HEK293 (cell line): ENCODE measurements around the gene SLC11A2.

Source experiments
- CTCF ChIA-PET: fragments of 350-600 bp; formaldehyde crosslinking; extraction: SDS; loops from one replicate; lab custom pipeline; 2021; ENCODE audit warnings: antibody characterized with exemption; lab: Yijun Ruan, JAX
- POLR2A ChIA-PET: fragments of 300-600 bp; formaldehyde crosslinking; extraction: SDS; loops from one replicate; lab custom pipeline; 2020; ENCODE audit warnings: antibody characterized with exemption, inconsistent platforms; lab: Yijun Ruan, JAX
- H3K27ac ChIP-seq: fragments of 200-500 bp; sonication (Bioruptor generic); 2 replicates; pipeline ENCODE4 v1.5.1; 2014; ENCODE audit warnings: low read depth, low read length, control low read depth, inconsistent platforms; ENCODE audit errors: extremely low read depth
- H3K36me3 ChIP-seq, 2 experiments: fragments of 200-500 bp in 1 of 2; sonication (Bioruptor generic) in 1 of 2; 1 replicate in 1 of 2; 2 replicates in 1 of 2; pipeline ENCODE4 v1.5.1; 2014 to 2017; ENCODE audit warnings: inconsistent platforms in 2 of 2, low read length in 2 of 2; ENCODE audit not compliant: control insufficient read depth in 2 of 2, insufficient read depth in 1 of 2
- H3K4me1 ChIP-seq: fragments of 200-500 bp; sonication (Bioruptor generic); 2 replicates; pipeline ENCODE4 v1.5.1; 2014; ENCODE audit warnings: mild to moderate bottlenecking, low read length, inconsistent platforms; ENCODE audit not compliant: control insufficient read depth, insufficient read depth
- H3K4me3 ChIP-seq: 2 replicates; pipeline ENCODE4 v1.5.1; 2011; ENCODE audit warnings: low read depth, mild to moderate bottlenecking, control low read depth, low read length, moderate library complexity
- H3K9me3 ChIP-seq: fragments of 200-500 bp; sonication (Bioruptor generic); 2 replicates; pipeline ENCODE4 v1.5.1; 2014; ENCODE audit warnings: low read depth, low read length, inconsistent platforms; ENCODE audit not compliant: control insufficient read depth, insufficient read depth
- HOXA7 ChIP-seq: sonication (generic); formaldehyde crosslinking; IDR thresholded peaks from 2 replicates; pipeline ENCODE4 v1.8.1; 2022; ENCODE audit warnings: missing genetic modification reagents, borderline replicate concordance
- KLF1 ChIP-seq: fragments of 450-650 bp; formaldehyde crosslinking; IDR thresholded peaks from 2 replicates; pipeline ENCODE4 v1.5.1; 2016; ENCODE audit warnings: missing biosample characterization, missing genetic modification characterization
- OVOL3 ChIP-seq: fragments of 450-650 bp; formaldehyde crosslinking; IDR thresholded peaks from 2 replicates; pipeline ENCODE4 v1.5.1; 2016; ENCODE audit warnings: missing biosample characterization, missing genetic modification characterization
- PBX3 ChIP-seq: sonication (generic); formaldehyde crosslinking; IDR thresholded peaks from 2 replicates; pipeline ENCODE4 v1.8.1; 2022; ENCODE audit warnings: mild to moderate bottlenecking, moderate library complexity, missing genetic modification reagents
- PRDM1 ChIP-seq: fragments of 450-650 bp; formaldehyde crosslinking; IDR thresholded peaks from 2 replicates; pipeline ENCODE4; 2016; ENCODE audit warnings: missing biosample characterization, missing genetic modification characterization
- ZBTB7A ChIP-seq: fragments of 450-650 bp; formaldehyde crosslinking; IDR thresholded peaks from 2 replicates; pipeline ENCODE4 v1.5.1; 2016; ENCODE audit warnings: low read depth, missing biosample characterization, missing genetic modification characterization
- ZNF157 ChIP-seq: fragments of 450-650 bp; formaldehyde crosslinking; IDR thresholded peaks from 2 replicates; pipeline ENCODE4 v1.5.1; 2016; ENCODE audit warnings: missing biosample characterization, missing genetic modification characterization
- ZNF211 ChIP-seq: fragments of 450-650 bp; formaldehyde crosslinking; IDR thresholded peaks from 2 replicates; pipeline ENCODE4 v1.5.1; 2016; ENCODE audit warnings: low read depth, missing biosample characterization, missing genetic modification characterization
- ZNF248 ChIP-seq: fragments of 450-650 bp; formaldehyde crosslinking; IDR thresholded peaks from 2 replicates; pipeline ENCODE4 v1.5.1; 2017; ENCODE audit warnings: missing biosample characterization, missing genetic modification characterization
- ZNF292 ChIP-seq: fragments of 450-650 bp; formaldehyde crosslinking; IDR thresholded peaks from 2 replicates; pipeline ENCODE4 v1.5.1; 2016; ENCODE audit warnings: low read depth, missing biosample characterization, missing genetic modification characterization, borderline replicate concordance
- ZNF433 ChIP-seq: fragments of 450-650 bp; formaldehyde crosslinking; IDR thresholded peaks from 2 replicates; pipeline ENCODE4 v1.5.1; 2016; ENCODE audit warnings: missing biosample characterization, missing genetic modification characterization, low read depth
- ZNF558 ChIP-seq: fragments of 450-650 bp; formaldehyde crosslinking; IDR thresholded peaks from 2 replicates; pipeline ENCODE4 v1.5.1; 2016; ENCODE audit warnings: missing biosample characterization, missing genetic modification characterization
- ZNF585B ChIP-seq: fragments of 450-650 bp; formaldehyde crosslinking; IDR thresholded peaks from 2 replicates; pipeline ENCODE4 v1.5.1; 2016; ENCODE audit warnings: missing biosample characterization, missing genetic modification characterization
- ZXDB ChIP-seq: fragments of 450-650 bp; formaldehyde crosslinking; IDR thresholded peaks from 2 replicates; pipeline ENCODE4 v1.5.1; 2016; ENCODE audit warnings: missing biosample characterization, missing genetic modification characterization
- TF ChIP-seq, protein P1 (sequence below): fragments of 450-650 bp; formaldehyde crosslinking; IDR thresholded peaks from 2 replicates; pipeline ENCODE4 v1.5.0; 2017; ENCODE audit warnings: missing biosample characterization, missing genetic modification characterization, borderline replicate concordance
- TF ChIP-seq, protein P2 (sequence below): fragments of 450-650 bp; formaldehyde crosslinking; IDR thresholded peaks from 2 replicates; pipeline ENCODE4 v1.5.1; 2016; ENCODE audit warnings: missing biosample characterization, missing genetic modification characterization
- TF ChIP-seq, protein P3 (sequence below): fragments of 450-650 bp; formaldehyde crosslinking; IDR thresholded peaks from 2 replicates; pipeline ENCODE4 v1.5.1; 2016; ENCODE audit warnings: missing biosample characterization, missing genetic modification characterization

SLC11A2 gene

GRCh38 chr12:50964432-50964831, 61.8 kb downstream of the SLC11A2 start:
- TF ChIP-seq ZNF558 (tag by site-specific recombination) (no peak), ZNF157 (tag by site-specific recombination) (peak; percentile 92)
- H3K9me3 ChIP-seq, result no peaks in the 10 kb centered on the region
- ChIA-PET CTCF (no interaction called here), POLR2A (no interaction called here)
- no peak overlapping the region for H3K4me3 ChIP-seq
- H3K27ac ChIP-seq, result no peak overlapping the region
- H3K4me1 ChIP-seq, result no peaks in the 10 kb centered on the region
- H3K36me3 ChIP-seq, result no peaks in the 10 kb centered on the region; a peak in 1 of 3 replicates

GRCh38 chr12:50961708-50962107, 64.5 kb downstream of the SLC11A2 start:
- H3K36me3 ChIP-seq, result no peaks in the 10 kb centered on the region
- no peak for TF ChIP-seq ZXDB (tag by site-specific recombination)
- ChIA-PET CTCF (no interaction called here), POLR2A (no interaction called here)
- no peaks in the 10 kb centered on the region for H3K9me3 ChIP-seq
- no peak overlapping the region for H3K27ac ChIP-seq
- no peak overlapping the region for H3K4me3 ChIP-seq
- H3K4me1 ChIP-seq, result no peaks in the 10 kb centered on the region

- CTCF ChIA-PET, result interaction anchor here (0.7 kb wide), 1 partner anchor 62 kb away, joined by 4 read pairs; no protein-coding TSS in a partner anchor
- TF ChIP-seq, protein P1, sequence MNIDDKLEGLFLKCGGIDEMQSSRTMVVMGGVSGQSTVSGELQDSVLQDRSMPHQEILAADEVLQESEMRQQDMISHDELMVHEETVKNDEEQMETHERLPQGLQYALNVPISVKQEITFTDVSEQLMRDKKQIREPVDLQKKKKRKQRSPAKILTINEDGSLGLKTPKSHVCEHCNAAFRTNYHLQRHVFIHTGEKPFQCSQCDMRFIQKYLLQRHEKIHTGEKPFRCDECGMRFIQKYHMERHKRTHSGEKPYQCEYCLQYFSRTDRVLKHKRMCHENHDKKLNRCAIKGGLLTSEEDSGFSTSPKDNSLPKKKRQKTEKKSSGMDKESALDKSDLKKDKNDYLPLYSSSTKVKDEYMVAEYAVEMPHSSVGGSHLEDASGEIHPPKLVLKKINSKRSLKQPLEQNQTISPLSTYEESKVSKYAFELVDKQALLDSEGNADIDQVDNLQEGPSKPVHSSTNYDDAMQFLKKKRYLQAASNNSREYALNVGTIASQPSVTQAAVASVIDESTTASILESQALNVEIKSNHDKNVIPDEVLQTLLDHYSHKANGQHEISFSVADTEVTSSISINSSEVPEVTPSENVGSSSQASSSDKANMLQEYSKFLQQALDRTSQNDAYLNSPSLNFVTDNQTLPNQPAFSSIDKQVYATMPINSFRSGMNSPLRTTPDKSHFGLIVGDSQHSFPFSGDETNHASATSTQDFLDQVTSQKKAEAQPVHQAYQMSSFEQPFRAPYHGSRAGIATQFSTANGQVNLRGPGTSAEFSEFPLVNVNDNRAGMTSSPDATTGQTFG (tag by site-specific recombination), result no peak
- TF ChIP-seq, protein P2, sequence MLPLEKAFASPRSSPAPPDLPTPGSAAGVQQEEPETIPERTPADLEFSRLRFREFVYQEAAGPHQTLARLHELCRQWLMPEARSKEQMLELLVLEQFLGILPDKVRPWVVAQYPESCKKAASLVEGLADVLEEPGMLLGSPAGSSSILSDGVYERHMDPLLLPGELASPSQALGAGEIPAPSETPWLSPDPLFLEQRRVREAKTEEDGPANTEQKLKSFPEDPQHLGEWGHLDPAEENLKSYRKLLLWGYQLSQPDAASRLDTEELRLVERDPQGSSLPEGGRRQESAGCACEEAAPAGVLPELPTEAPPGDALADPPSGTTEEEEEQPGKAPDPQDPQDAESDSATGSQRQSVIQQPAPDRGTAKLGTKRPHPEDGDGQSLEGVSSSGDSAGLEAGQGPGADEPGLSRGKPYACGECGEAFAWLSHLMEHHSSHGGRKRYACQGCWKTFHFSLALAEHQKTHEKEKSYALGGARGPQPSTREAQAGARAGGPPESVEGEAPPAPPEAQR, result no peak
- TF ChIP-seq ZXDB (tag by site-specific recombination) (no peak), ZBTB7A (tag by site-specific recombination) (no peak), ZNF292 (no peak), PBX3 (CRISPR knock-in tag) (no peak), OVOL3 (no peak), ZNF433 (no peak), ZNF248 (tag by site-specific recombination) (no peak), HOXA7 (no peak), PRDM1 (no peak), ZNF585B (tag by site-specific recombination) (no peak), KLF1 (tag by site-specific recombination) (no peak), ZNF211 (tag by site-specific recombination) (no peak)
- TF ChIP-seq, protein P3, sequence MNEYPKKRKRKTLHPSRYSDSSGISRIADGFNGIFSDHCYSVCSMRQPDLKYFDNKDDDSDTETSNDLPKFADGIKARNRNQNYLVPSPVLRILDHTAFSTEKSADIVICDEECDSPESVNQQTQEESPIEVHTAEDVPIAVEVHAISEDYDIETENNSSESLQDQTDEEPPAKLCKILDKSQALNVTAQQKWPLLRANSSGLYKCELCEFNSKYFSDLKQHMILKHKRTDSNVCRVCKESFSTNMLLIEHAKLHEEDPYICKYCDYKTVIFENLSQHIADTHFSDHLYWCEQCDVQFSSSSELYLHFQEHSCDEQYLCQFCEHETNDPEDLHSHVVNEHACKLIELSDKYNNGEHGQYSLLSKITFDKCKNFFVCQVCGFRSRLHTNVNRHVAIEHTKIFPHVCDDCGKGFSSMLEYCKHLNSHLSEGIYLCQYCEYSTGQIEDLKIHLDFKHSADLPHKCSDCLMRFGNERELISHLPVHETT (tag by site-specific recombination), result no peak
These were observed 66.1 kb downstream of the SLC11A2 start for GRCh38 chr12:50960130-50960529.

More at GRCh38 chr12:50960130-50960529, 66.1 kb downstream of the SLC11A2 start:
- Histone ChIP-seq H3K27ac (no peak overlapping the region), H3K9me3 (no peaks in the 10 kb centered on the region), H3K4me1 (no peaks in the 10 kb centered on the region), H3K4me3 (no peak overlapping the region), H3K36me3 (no peaks in the 10 kb centered on the region)
- POLR2A ChIA-PET, result no interaction called here
